ENCODE measurements around the gene TBC1D10A. TPM values are rescaled to one million over a fixed set of nuclear protein-coding genes. Genes with fewer than 3 reads are reported as not detected.

Gene TBC1D10A
- total RNA-seq, 1 experiment from 2014 or later: 18.6 TPM

DNA sequence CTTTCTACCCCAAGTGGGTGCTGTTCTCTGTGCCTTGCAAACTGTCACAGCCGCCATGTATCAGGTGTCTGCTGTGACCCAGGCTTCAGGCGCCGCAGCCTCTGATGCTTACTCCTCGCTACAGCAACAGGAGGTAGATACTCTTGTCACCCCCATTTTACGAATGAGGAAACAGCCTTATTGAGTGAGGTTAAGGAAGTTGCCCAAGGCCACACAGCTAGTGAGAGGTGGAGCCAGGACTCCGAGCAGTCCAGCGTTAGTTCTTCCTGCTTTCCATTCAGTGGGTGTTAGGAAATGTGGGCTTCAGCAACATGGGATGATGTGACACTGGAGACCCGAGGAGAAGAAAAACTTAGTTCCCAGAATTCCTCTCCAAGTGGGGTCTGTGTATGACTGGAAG is 46.2 kb upstream of the TBC1D10A start:
- ATAC-seq: no peak
- Histone ChIP-seq H3K36me3 (ENCODE audit: control insufficient read depth in 1 of 2, insufficient read depth in 2 of 2, low read length in 2 of 2) (no peaks in the 10 kb centered on the region), H3K4me3 (replicated peaks in 1 of 2; ENCODE audit: low read depth in 1 of 2, low read length in 2 of 2) (no peak overlapping the region), H3K9ac (ENCODE audit: low read length) (no peak overlapping the region), H3K79me2 (ENCODE audit: insufficient read depth, low read length) (no peaks in the 10 kb centered on the region), H3K27ac (ENCODE audit: low read depth, low read length) (no peak overlapping the region), H4K20me1 (ENCODE audit: insufficient read depth) (no peaks in the 10 kb centered on the region), H3K9me3 (ENCODE audit: control insufficient read depth in 1 of 2, insufficient read depth in 1 of 2, low read depth in 1 of 2, low read length in 2 of 2) (no peaks in the 10 kb centered on the region), H2AFZ (ENCODE audit: low read depth, low read length, poor library complexity, severe bottlenecking) (no peak overlapping the region), H3K27me3 (ENCODE audit: insufficient read depth, low read length) (no peaks in the 10 kb centered on the region), H3K4me1 (ENCODE audit: control insufficient read depth in 1 of 2, insufficient read depth in 2 of 2, low read length in 2 of 2) (no peaks in the 10 kb centered on the region), H3K4me2 (ENCODE audit: low read length) (no peak overlapping the region), H3K9me2 (ENCODE audit: insufficient read depth) (no peaks in the 10 kb centered on the region)
- no peak for DNase-seq (ENCODE audit: low read depth, low spot score)
- ChIA-PET RAD21 (ENCODE audit: low non-redundant PET in 1 of 2, low total read pairs in 2 of 2, uncharacterized antibody in 2 of 2, unreplicated experiment in 2 of 2) (no interaction called here), CTCF (no interaction called here), POLR2A (no interaction called here)
- intact Hi-C loops (cut with micrococcal nuclease): no loop called here
- BruUV-seq (replicated peaks): no TSS peak
- TF ChIP-seq POLR2A (IDR thresholded peaks at IDR 0.05; ENCODE audit: borderline replicate concordance, extremely low read depth, insufficient read depth, insufficient read length): no peak
- TF ChIP-seq SRF (IDR thresholded peaks at IDR 0.05; ENCODE audit: low read depth): no peak
- no peak for TF ChIP-seq EZH2 (IDR thresholded peaks at IDR 0.05)
- TF ChIP-seq FOSL1 (IDR thresholded peaks at IDR 0.05; ENCODE audit: low read depth): no peak
- no peak for TF ChIP-seq EGR1 (IDR thresholded peaks at IDR 0.05; ENCODE audit: low read depth)
- no peak for TF ChIP-seq ELF1 (IDR thresholded peaks at IDR 0.05; ENCODE audit: borderline replicate concordance, low read depth)
- TF ChIP-seq CEBPB (IDR thresholded peaks at IDR 0.05; ENCODE audit: low read depth): no peak
- TF ChIP-seq, protein P1, sequence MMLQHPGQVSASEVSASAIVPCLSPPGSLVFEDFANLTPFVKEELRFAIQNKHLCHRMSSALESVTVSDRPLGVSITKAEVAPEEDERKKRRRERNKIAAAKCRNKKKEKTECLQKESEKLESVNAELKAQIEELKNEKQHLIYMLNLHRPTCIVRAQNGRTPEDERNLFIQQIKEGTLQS (IDR thresholded peaks at IDR 0.05): no peak
- TF ChIP-seq ZNF274 (IDR thresholded peaks at IDR 0.05; ENCODE audit: low read depth, low read length): no peak
- TF ChIP-seq, protein P2, sequence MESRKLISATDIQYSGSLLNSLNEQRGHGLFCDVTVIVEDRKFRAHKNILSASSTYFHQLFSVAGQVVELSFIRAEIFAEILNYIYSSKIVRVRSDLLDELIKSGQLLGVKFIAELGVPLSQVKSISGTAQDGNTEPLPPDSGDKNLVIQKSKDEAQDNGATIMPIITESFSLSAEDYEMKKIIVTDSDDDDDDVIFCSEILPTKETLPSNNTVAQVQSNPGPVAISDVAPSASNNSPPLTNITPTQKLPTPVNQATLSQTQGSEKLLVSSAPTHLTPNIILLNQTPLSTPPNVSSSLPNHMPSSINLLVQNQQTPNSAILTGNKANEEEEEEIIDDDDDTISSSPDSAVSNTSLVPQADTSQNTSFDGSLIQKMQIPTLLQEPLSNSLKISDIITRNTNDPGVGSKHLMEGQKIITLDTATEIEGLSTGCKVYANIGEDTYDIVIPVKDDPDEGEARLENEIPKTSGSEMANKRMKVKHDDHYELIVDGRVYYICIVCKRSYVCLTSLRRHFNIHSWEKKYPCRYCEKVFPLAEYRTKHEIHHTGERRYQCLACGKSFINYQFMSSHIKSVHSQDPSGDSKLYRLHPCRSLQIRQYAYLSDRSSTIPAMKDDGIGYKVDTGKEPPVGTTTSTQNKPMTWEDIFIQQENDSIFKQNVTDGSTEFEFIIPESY (IDR thresholded peaks at IDR 0.05; ENCODE audit: extremely low read depth, insufficient replicate concordance, low read length): no peak
- TF ChIP-seq POLR2AphosphoS5 (IDR thresholded peaks at IDR 0.05; ENCODE audit: low read depth, low read length): no peak
- TF ChIP-seq SIN3A (IDR thresholded peaks at IDR 0.05; ENCODE audit: low read depth): no peak
- TF ChIP-seq TCF7L2 (IDR thresholded peaks at IDR 0.05; ENCODE audit: borderline replicate concordance, extremely low read depth, insufficient read depth, insufficient read length): no peak
- TF ChIP-seq SP1 (IDR thresholded peaks at IDR 0.05; ENCODE audit: low read depth): no peak

All from HCT116 (cell line).